Hepatocyte (in vitro differentiated cells): ENCODE measurements around the gene TRIM69. TPM values are rescaled to one million over a fixed set of nuclear protein-coding genes. Genes with fewer than 3 reads are reported as not detected.
"Not testable (repeated sequence)": the region's sequence is repeated elsewhere in the genome, so short reads cannot be mapped to it uniquely, and the experiment has no call there.

ENCODE experiments used
- DNase-seq: peaks from one replicate; pipeline ENCODE4 v3.0.0-alpha.2; 2016; ENCODE audit warnings: low spot score
- H2AFZ ChIP-seq: fragments of 200-600 bp; sonication (generic); 2 replicates; pipeline ENCODE4 v1.6.0; 2016; ENCODE audit warnings: antibody characterized with exemption, mild to moderate bottlenecking
- H3K27ac ChIP-seq: fragments of 200-600 bp; sonication (generic); 2 replicates; pipeline ENCODE4 v1.5.1; 2016; ENCODE audit warnings: mild to moderate bottlenecking
- H3K27me3 ChIP-seq: fragments of 200-600 bp; sonication (generic); 2 replicates; pipeline ENCODE4 v1.6.1; 2016
- H3K36me3 ChIP-seq: fragments of 200-600 bp; sonication (generic); replicated peaks from 2 replicates; pipeline ENCODE4 v1.5.1; 2016; ENCODE audit warnings: low read depth; ENCODE audit not compliant: insufficient read depth
- H3K4me1 ChIP-seq: fragments of 200-600 bp; sonication (generic); 2 replicates; pipeline ENCODE4 v1.5.1; 2016; ENCODE audit warnings: mild to moderate bottlenecking, moderate library complexity; ENCODE audit not compliant: insufficient read depth
- H3K4me2 ChIP-seq: fragments of 200-600 bp; sonication (generic); 2 replicates; pipeline ENCODE4 v1.6.0; 2016
- H3K4me3 ChIP-seq: fragments of 200-600 bp; sonication (generic); 2 replicates; pipeline ENCODE4 v1.5.1; 2016; ENCODE audit warnings: mild to moderate bottlenecking
- H3K79me2 ChIP-seq: fragments of 200-600 bp; sonication (generic); 2 replicates; pipeline ENCODE4 v1.6.0; 2017; ENCODE audit warnings: mild to moderate bottlenecking
- H3K9me2 ChIP-seq: fragments of 200-600 bp; sonication (generic); replicated peaks from 2 replicates; pipeline ENCODE4 v1.6.0; 2017; ENCODE audit warnings: mild to moderate bottlenecking; ENCODE audit not compliant: insufficient read depth
- H3K9me3 ChIP-seq: fragments of 200-600 bp; sonication (generic); 2 replicates; pipeline ENCODE4 v1.5.1; 2016; ENCODE audit warnings: low read depth, mild to moderate bottlenecking
- H4K20me1 ChIP-seq: fragments of 200-600 bp; sonication (generic); 2 replicates; pipeline ENCODE4 v1.6.0; 2016; ENCODE audit warnings: mild to moderate bottlenecking; ENCODE audit not compliant: insufficient read depth, poor library complexity, severe bottlenecking
- CTCF ChIP-seq: fragments of 200-600 bp; sonication (generic); IDR thresholded peaks from 2 replicates; pipeline ENCODE4 v1.5.1; 2016; ENCODE audit warnings: antibody characterized with exemption, mild to moderate bottlenecking; ENCODE audit not compliant: poor library complexity
- EZH2 ChIP-seq: fragments of 200-600 bp; sonication (generic); IDR thresholded peaks from 2 replicates; pipeline ENCODE4 v1.6.1; 2016; ENCODE audit warnings: antibody characterized with exemption, mild to moderate bottlenecking, borderline replicate concordance
- EZH2phosphoT487 ChIP-seq: fragments of 200-600 bp; sonication (generic); IDR thresholded peaks from one replicate; pipeline ENCODE4 v1.6.1; 2018; ENCODE audit warnings: antibody characterized with exemption, mild to moderate bottlenecking, low read depth, moderate library complexity; ENCODE audit not compliant: unreplicated experiment, severe bottlenecking
- WGBS: methylation state at CpG from one replicate; pipeline ENCODE4 v1.1.6; 2016; ENCODE audit warnings: low lambda C conversion rate; ENCODE audit errors: missing lambda C conversion rate; 5-methylcytosine and 5-hydroxymethylcytosine counted together
- polyA plus RNA-seq: library from polyadenylated mRNA; unstranded; fragments of >200 nt; fragmentation: Nextera tagmentation; extraction: Ambion mirVana; gene quantifications from 2 replicates; pipeline ENCODE4 v1.2.1, GENCODE V29; 2016
- total RNA-seq: library from RNA; depleted of rRNA; stranded (reverse); fragments of >200 nt; gene quantifications from 2 replicates; pipeline ENCODE4 v1.2.3, GENCODE V29; 2014

Gene TRIM69
- total and polyA plus RNA-seq, 2 experiments from 2014 or later: 6.5 to 11.0 TPM

- DNase-seq: peak; percentile 28
Measured at GRCh38 chr15:44738340-44738984, 2.1 kb downstream of the TRIM69 start.

GRCh38 chr15:44739222-44739847 lies 3.0 kb downstream of the TRIM69 start:
- H3K4me1 ChIP-seq, H4K20me1 ChIP-seq, H3K36me3 ChIP-seq, H3K4me3 ChIP-seq, H3K27me3 ChIP-seq, H3K27ac ChIP-seq, H3K79me2 ChIP-seq, H3K9me2 ChIP-seq, H2AFZ ChIP-seq, DNase-seq, H3K4me2 ChIP-seq, H3K9me3 ChIP-seq: not testable (repeated sequence)
- WGBS: 78% methylated on average over 24 of the region's 24 CpGs

More at GRCh38 chr15:44738340-44738984, 2.1 kb downstream of the TRIM69 start:
- no peaks in the 10 kb centered on the region for H3K9me2 ChIP-seq
- no peaks in the 10 kb centered on the region for H4K20me1 ChIP-seq
- peak; percentile 67 for TF ChIP-seq CTCF
- TF ChIP-seq EZH2: no peak
- TF ChIP-seq EZH2phosphoT487: no peak
- H3K4me2 ChIP-seq: no peak overlapping the region
- no peaks in the 10 kb centered on the region for H3K79me2 ChIP-seq
- WGBS: 82% methylated on average over 3 of the region's 3 CpGs
- H3K27me3 ChIP-seq: no peaks in the 10 kb centered on the region
- H3K4me1 ChIP-seq: no peaks in the 10 kb centered on the region
- no peak overlapping the region for H3K4me3 ChIP-seq
- H3K9me3 ChIP-seq: no peaks in the 10 kb centered on the region
- H3K27ac ChIP-seq: no peak overlapping the region
- H2AFZ ChIP-seq: no peak overlapping the region
- H3K36me3 ChIP-seq: no peaks in the 10 kb centered on the region

- not testable (repeated sequence) for H3K9me2 ChIP-seq, H3K27me3 ChIP-seq, H3K79me2 ChIP-seq, H3K4me1 ChIP-seq, H4K20me1 ChIP-seq, H3K27ac ChIP-seq, H2AFZ ChIP-seq, H3K36me3 ChIP-seq, H3K4me3 ChIP-seq, DNase-seq, H3K4me2 ChIP-seq, H3K9me3 ChIP-seq
- 92% methylated on average over 1 of the region's 2 CpGs for WGBS
Measured at GRCh38 chr15:44743454-44743853, 7.1 kb downstream of the TRIM69 start.

- 100% methylated on average over 1 of the region's 1 CpG for WGBS
- H3K36me3 ChIP-seq: no peaks in the 10 kb centered on the region
- no peak overlapping the region for H2AFZ ChIP-seq
- H3K9me2 ChIP-seq: no peaks in the 10 kb centered on the region
- no peak overlapping the region for H3K4me3 ChIP-seq
- TF ChIP-seq CTCF (no peak), EZH2phosphoT487 (no peak), EZH2 (no peak)
- no peak overlapping the region for H3K4me2 ChIP-seq
- no peak overlapping the region for H3K27ac ChIP-seq
- H3K4me1 ChIP-seq: no peaks in the 10 kb centered on the region
- no peaks in the 10 kb centered on the region for H3K9me3 ChIP-seq
- H4K20me1 ChIP-seq: no peaks in the 10 kb centered on the region
- no peak for DNase-seq
- no peaks in the 10 kb centered on the region for H3K79me2 ChIP-seq
- H3K27me3 ChIP-seq: no peaks in the 10 kb centered on the region
Measured at GRCh38 chr15:44753345-44753744, 17.0 kb downstream of the TRIM69 start.
